Glomerular endothelial cell (primary cell): Measurements from ENCODE around the gene PPP1R9B. TPM values are rescaled to one million over a fixed set of nuclear protein-coding genes. Genes with fewer than 3 reads are reported as not detected.

Source experiments
- DNase-seq: peaks from one replicate; pipeline ENCODE4 v3.0.0-alpha.2; 2011; ENCODE audit warnings: low read depth, low spot score; ENCODE audit errors: extremely low read depth
- total RNA-seq: library from RNA; depleted of rRNA; stranded (reverse); fragments of >200 nt; gene quantifications from 2 replicates; pipeline ENCODE4 v1.2.3, GENCODE V29; 2015

The PPP1R9B gene
- total RNA-seq, 1 donor from 2014 or later: 56.6 TPM

- DNase-seq: no peak
Observed at GRCh38 chr17:50174444-50174843, 24.0 kb upstream of the PPP1R9B start.

DNA sequence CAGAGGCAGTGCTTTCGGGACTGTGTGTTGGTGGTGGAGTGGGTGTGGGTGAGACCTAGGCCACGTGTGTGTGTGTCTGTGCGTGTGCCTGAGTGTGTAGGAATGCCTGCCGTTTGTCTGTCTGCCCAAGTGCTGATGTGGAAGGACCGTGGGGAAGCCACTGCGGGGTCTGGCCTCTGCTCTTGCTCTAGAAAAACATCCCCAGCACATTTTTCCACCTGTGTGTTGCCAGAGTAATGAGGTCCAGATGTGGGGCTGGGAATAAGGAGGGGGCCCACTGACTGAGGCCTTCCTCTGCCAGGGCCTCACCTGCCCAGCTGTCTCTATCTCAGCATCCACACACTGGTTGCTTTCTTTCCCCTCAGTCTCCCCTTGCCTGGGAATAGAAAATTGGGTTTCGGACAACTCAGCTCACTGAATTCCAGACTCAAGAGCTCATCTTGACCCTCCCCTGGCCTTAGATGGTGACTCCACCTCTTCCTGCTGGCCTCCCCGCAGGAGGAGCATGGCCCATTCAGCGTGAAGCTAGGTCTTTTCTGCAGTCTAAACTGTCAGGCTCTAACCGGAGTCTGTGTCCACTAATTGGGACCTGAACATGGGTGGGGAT is 23.0 kb upstream of the PPP1R9B start:
- no peak for DNase-seq

DNA sequence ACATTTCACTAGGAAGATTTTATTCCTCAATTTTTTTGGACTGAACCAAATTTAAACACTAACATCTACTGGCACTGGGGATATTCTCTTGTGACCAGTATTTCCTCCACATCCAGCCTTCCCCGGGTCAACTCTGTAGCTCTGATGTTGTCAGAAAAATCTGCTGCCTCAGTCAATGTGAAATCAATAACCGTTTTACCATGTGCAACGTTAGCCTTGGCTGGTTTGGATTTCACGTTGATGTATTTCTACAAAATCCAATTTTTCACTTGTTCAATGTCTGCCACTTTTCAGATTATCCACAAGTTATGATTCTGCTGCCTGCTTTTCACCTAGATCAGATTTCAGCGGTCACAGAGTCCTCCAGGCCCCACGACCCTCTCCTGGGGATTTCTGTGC is 22.5 kb upstream of the PPP1R9B start:
- DNase-seq: no peak

DNA sequence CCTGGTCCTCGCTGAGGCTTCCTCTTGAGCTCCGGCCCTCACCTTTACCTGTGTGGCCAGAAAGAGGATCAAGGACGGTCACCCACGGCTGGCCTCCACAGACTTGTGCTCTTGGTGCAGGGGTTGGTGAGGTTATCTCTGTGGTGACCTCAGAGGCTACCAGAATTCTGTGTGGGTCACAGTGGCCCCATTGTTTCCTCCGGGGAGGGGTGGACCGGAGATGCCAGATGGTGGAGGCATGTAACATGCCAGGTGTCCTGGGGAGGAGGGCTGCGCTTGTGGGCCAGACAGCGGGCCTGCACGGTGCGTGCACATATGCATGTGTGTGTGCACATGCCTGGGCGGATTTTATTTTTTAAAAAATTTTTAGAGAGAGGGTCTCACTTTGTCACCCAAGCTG is 21.7 kb upstream of the PPP1R9B start:
- no peak for DNase-seq

DNA sequence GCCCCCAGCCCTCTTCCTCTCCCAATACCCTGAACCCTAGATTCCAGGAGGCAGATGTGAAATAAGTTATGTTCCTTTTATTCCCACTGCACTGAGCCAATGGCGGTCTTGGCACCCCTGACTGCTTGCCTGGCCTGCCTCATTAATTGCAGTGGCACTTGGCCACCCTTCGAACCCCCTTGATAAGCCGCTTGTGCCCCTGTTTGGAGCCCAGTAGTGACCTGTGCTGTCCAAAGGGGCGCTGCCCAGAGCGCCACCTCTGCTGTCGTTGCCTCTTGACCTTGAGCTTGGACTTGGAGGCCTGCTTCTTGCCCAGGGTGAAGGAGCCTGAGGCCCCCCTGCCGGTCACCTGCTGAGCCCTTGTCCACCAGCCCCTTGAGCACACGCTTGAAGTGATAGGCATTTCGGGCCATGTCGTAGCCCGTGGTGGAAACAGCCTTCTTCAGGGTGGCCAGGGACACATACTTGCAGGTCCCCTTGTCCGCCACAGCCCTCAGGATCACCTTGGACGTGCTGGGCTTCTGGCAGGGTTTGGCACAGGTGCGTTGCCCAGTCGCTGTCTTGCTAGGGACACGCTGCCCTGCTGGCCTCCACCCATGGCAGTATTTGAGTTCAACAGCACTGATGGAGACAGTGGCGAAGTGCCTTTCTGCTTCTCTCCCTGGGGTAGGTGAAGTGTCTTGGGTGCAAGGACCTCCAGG is 21.0 kb upstream of the PPP1R9B start:
- no peak for DNase-seq

- no peak for DNase-seq
Observed at GRCh38 chr17:50170662-50171370, 20.3 kb upstream of the PPP1R9B start.

DNA sequence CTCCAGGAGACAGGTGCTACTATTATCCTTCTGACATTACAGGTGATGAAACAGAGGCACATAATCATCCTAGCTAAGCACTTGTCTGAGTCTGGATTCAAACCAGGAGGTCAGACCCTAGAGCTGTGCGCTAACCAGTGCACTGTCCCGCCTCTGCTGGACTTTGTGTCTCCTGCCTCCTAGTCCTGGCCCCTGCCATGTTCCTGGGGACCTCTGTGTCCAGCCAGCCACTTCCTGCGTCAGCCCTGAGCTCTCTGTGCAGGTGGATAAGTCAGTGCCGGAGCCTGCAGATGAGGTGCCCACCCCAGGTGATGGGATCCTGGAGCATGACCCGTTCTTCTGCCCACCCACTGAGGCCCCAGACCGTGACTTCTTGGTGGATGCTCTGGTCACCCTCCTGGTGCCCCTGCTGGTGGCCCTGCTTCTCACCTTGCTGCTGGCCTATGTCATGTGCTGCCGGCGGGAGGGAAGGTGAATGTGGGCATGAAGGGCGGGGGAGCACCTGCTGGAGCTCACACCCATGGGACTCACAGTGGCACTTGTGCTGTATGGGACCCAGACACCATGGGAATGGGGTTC is 19.5 kb upstream of the PPP1R9B start:
- no peak for DNase-seq

- no peak for DNase-seq
Observed at GRCh38 chr17:50169121-50169764, 18.8 kb upstream of the PPP1R9B start.

- DNase-seq: no peak
Observed at GRCh38 chr17:50168319-50168718, 17.8 kb upstream of the PPP1R9B start.

DNA sequence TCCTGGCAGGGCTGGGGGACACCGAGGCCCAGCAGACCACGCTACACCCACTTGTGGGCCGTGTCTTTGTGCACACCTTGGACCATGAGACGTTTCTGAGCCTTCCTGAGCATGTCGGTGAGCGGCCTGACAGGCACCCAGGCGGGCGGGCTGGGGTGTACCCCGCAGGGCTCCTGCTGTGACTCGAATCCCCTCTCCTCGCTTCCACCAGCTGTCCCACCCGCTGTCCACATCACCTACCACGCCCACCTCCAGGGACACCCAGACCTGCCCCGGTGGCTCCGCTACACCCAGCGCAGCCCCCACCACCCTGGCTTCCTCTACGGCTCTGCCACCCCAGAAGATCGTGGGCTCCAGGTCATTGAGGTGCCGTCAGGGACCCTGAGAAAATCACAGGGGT is 16.9 kb upstream of the PPP1R9B start:
- no peak for DNase-seq

GRCh38 chr17:50166518-50167181 is 16.2 kb upstream of the PPP1R9B start:
- no peak for DNase-seq

DNA sequence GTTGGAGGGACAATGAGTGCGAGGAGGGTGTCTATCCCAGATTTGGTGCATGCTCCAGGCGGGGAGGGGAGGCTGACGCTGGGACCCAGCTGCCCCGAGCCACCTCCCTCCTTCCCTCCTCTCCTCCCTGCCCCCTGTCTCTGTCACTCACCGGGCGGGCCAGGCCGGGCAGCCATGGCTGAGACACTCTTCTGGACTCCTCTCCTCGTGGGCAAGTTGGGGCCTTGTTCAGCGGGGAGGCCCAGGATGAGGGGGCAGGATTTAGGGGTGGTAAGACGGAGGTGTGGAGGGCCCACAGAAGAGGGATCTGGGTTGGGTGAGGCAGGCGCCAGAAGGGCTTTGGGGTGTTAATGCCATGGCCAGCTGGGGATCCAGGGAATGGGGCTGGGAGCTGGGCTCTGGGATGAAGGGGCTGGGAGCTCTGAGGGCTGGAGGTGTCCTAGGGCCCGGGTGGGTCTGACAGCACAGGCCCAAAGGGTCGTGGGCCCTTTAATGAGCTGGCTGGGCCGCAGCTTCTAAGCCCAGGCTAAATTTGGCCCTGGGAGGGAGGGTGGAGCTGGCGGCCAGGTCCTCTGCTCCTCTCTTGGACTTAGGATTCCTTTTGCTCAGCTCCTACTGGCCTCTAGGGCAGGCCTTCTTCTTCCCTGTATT is 15.5 kb upstream of the PPP1R9B start, which contains the start of gene SGCA:
Gene SGCA, plus strand, starts transcription at position 139 of the 651 bp plus-strand sequence. Its CDS starts 36 bp downstream, at position 175.
- no peak for DNase-seq

- no peak for DNase-seq
Observed at GRCh38 chr17:50165466-50165865, 15.0 kb upstream of the PPP1R9B start.

- DNase-seq: no peak
Observed at GRCh38 chr17:50165066-50165465, 14.6 kb upstream of the PPP1R9B start.

GRCh38 chr17:50164697-50164988 is 14.2 kb upstream of the PPP1R9B start:
- DNase-seq: no peak

- no peak for DNase-seq
Observed at GRCh38 chr17:50163843-50164696, 13.6 kb upstream of the PPP1R9B start.

- no peak for DNase-seq
Observed at GRCh38 chr17:50162466-50163254, 12.2 kb upstream of the PPP1R9B start.

DNA sequence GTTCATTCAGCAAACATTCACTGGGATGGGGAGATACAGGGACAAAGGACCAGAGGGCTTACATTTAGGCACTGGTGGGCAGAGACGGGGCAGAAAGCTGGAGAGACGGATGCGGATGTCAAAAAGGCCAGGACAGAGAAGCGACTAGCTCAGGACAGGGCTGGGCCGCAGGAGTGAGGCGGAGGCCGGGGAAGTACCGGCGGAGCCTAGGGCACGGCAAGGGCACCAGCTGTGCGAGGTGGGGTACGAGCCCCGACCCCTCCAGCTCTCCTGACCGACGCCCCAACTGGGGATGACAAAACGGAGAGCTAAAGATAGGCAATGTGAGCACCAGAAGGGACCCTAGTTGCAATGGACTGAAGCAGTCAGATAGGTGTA is 11.4 kb upstream of the PPP1R9B start:
- DNase-seq: no peak
